Measurements from ENCODE around the gene BPIFA3. TPM values are rescaled to one million over a fixed set of nuclear protein-coding genes. Genes with fewer than 3 reads are reported as not detected.

The BPIFA3 gene
- total RNA-seq, 4 donors from 2014 or later, result not detected

Other genes starting within 250 kb of the BPIFA3 start
- gene SUN5, start 212.9 kb upstream of the BPIFA3 start, total RNA-seq, result not detected
- not detected for gene BPIFB2, start 209.6 kb upstream of the BPIFA3 start, total RNA-seq
- gene BPIFB6, start 185.7 kb upstream of the BPIFA3 start, total RNA-seq, result not detected
- not detected for gene BPIFB3, start 163.4 kb upstream of the BPIFA3 start, total RNA-seq
- not detected for gene BPIFB4, start 137.7 kb upstream of the BPIFA3 start, total RNA-seq
- not detected for gene BPIFA2, start 49.2 kb upstream of the BPIFA3 start, total RNA-seq
- not detected for gene BPIFA1, start 18.6 kb downstream of the BPIFA3 start, total RNA-seq
- gene BPIFB1, start 65.9 kb downstream of the BPIFA3 start, total RNA-seq, result not detected
- gene CDK5RAP1, start 184.2 kb downstream of the BPIFA3 start, total RNA-seq, result 10 to 100 TPM; 22.3 to 33.3 (median 25.4) TPM
- gene SNTA1, start 226.4 kb downstream of the BPIFA3 start, total RNA-seq, result 10 to 100 TPM; 13.0 to 22.6 (median 17.8) TPM

Measured in lower leg skin (tissue), 4 donors.